ENCODE measurements around the gene CDH13.

DNA sequence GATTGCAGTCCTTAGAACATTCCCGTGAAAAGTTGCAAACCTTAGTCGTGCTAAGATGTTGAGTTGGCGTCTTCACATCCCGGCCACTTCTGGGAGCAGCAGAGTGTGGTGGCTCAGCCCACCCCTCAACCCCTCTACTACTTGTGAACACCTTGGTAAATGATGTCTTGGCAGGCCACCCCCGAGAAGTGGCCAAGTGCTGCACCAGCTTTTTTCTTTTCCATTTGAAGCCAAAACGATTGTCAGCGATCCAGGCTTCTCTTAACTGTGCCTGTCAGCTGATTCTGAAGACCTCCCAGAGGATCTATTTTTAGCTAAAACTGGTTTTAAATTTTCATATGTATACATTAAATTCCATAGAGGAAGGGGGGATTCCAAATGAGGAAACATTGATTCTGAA lies 247.5 kb downstream of the CDH13 start:
- TF ChIP-seq, protein P1, sequence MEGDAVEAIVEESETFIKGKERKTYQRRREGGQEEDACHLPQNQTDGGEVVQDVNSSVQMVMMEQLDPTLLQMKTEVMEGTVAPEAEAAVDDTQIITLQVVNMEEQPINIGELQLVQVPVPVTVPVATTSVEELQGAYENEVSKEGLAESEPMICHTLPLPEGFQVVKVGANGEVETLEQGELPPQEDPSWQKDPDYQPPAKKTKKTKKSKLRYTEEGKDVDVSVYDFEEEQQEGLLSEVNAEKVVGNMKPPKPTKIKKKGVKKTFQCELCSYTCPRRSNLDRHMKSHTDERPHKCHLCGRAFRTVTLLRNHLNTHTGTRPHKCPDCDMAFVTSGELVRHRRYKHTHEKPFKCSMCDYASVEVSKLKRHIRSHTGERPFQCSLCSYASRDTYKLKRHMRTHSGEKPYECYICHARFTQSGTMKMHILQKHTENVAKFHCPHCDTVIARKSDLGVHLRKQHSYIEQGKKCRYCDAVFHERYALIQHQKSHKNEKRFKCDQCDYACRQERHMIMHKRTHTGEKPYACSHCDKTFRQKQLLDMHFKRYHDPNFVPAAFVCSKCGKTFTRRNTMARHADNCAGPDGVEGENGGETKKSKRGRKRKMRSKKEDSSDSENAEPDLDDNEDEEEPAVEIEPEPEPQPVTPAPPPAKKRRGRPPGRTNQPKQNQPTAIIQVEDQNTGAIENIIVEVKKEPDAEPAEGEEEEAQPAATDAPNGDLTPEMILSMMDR (conservative IDR thresholded peaks at IDR 0.05 in 1 of 2, IDR thresholded peaks at IDR 0.05 in 1 of 2; ENCODE audit: low read depth in 1 of 2, low read length in 2 of 2): no peak
- no peak for TF ChIP-seq EZH2 (IDR thresholded peaks at IDR 0.05; ENCODE audit: low read length, missing control alignments)

Data from fibroblast of lung (primary cell).